T-helper 1 cell treated with Interleukin-12 subunit alpha and Interleukin-12 subunit beta and Interleukin-4 antibody, amounts not matched to agents 30 μg/mL and 1 μg/mL, for 36 hours (primary cell): Measurements from ENCODE around the gene PSMB8.

Experiments
- H3K27ac Mint-ChIP-seq: one replicate; pipeline ENCODE4 v1.8.0; 2021; ENCODE audit warnings: mild to moderate bottlenecking, mixed read lengths
- H3K27me3 Mint-ChIP-seq: one replicate; pipeline ENCODE4 v1.8.0; 2021; ENCODE audit warnings: low read depth, mixed read lengths
- H3K36me3 Mint-ChIP-seq: one replicate; pipeline ENCODE4 v1.8.0; 2021; ENCODE audit warnings: low read depth, mixed read lengths
- H3K4me1 Mint-ChIP-seq: one replicate; pipeline ENCODE4 v1.8.0; 2021; ENCODE audit warnings: low read depth, mixed read lengths
- H3K4me3 Mint-ChIP-seq: one replicate; pipeline ENCODE4 v1.8.0; 2021; ENCODE audit warnings: mild to moderate bottlenecking, moderate library complexity, mixed read lengths
- H3K9me3 Mint-ChIP-seq: one replicate; pipeline ENCODE4 v1.8.0; 2021; ENCODE audit warnings: mixed read lengths

Gene PSMB8

GRCh38 chr6:32867554-32868256, 23.9 kb upstream of the PSMB8 start:
- peaks cover 10% of the 10 kb centered on the region for H3K36me3 Mint-ChIP-seq
- peaks cover 35% of the 10 kb centered on the region for H3K4me1 Mint-ChIP-seq
- H3K27me3 Mint-ChIP-seq = peaks cover 8% of the 10 kb centered on the region
- no peaks in the 10 kb centered on the region for H3K9me3 Mint-ChIP-seq
- H3K27ac Mint-ChIP-seq = peak overlapping the region; percentile 93
- peak overlapping the region; percentile 15 for H3K4me3 Mint-ChIP-seq

- Mint-ChIP-seq H3K27ac (peak overlapping the region; percentile 93), H3K4me3 (peak overlapping the region; percentile 54)
Observed at GRCh38 chr6:32867022-32867477, 23.2 kb upstream of the PSMB8 start.

DNA sequence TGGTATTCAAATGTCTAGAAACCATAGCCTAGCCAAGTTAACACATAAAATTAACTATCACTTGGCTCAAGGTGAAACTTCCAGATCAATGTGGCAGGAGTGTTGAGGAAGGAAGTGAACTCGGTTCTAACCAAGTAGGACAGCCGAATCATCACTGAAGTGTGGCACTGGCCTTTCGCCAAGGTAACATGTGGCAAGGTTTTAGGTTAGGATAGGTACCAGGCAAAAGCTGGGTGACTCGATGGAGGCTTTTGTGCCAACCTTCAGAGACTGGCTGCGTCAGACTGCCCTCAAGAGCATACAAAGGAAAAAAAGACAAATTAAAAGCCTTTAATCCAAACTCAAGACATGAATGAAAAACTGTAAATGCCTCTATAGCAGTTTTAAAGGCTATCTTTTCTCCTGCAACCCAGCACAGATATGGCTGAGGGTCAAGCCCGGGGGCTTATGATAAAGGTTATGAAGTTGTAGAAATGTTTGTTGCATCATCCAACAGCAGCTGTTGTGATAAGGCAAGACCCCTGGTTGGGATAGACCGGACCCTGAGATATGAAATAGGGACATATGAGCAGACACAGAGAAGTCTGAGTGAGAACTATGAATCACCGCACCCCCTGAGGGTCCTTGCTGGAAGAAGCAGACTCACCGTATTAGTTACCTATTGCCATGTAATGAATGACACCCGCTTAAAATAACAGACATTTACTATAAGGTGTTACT, 22.0 kb upstream of the PSMB8 start:
- H3K36me3 Mint-ChIP-seq = peaks cover 19% of the 10 kb centered on the region
- H3K4me1 Mint-ChIP-seq = peaks cover 35% of the 10 kb centered on the region
- no peaks in the 10 kb centered on the region for H3K9me3 Mint-ChIP-seq
- H3K27ac Mint-ChIP-seq = peak overlapping the region; percentile 36
- H3K4me3 Mint-ChIP-seq = no peak overlapping the region
- H3K27me3 Mint-ChIP-seq = peaks cover 5% of the 10 kb centered on the region

More at GRCh38 chr6:32867022-32867477, 23.2 kb upstream of the PSMB8 start:
- peaks cover 12% of the 10 kb centered on the region for H3K36me3 Mint-ChIP-seq
- H3K27me3 Mint-ChIP-seq = peaks cover 8% of the 10 kb centered on the region
- no peaks in the 10 kb centered on the region for H3K9me3 Mint-ChIP-seq
- peaks cover 35% of the 10 kb centered on the region for H3K4me1 Mint-ChIP-seq

DNA sequence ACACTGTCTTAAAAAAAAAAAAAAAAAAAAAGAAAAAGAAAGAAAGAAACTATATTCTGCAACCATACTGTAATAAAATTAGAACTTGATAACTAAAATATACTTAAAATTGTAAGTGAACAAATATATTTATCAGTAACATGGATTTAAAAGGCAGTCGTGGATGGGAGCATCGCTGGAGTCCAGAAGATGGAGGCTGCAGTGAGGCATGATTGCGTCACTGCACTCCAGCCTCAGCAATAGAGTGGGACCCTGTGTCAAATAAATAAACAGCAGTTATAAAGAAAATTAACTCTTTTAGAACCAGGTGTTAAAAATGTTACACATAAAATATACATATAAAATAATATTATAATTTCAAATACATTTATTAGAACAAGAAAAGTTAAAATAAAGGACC, 18.9 kb upstream of the PSMB8 start:
- H3K27me3 Mint-ChIP-seq = no peaks in the 10 kb centered on the region
- H3K4me3 Mint-ChIP-seq = no peak overlapping the region
- no peaks in the 10 kb centered on the region for H3K9me3 Mint-ChIP-seq
- H3K36me3 Mint-ChIP-seq = peaks cover 44% of the 10 kb centered on the region
- no peak overlapping the region for H3K27ac Mint-ChIP-seq
- peaks cover 56% of the 10 kb centered on the region for H3K4me1 Mint-ChIP-seq

DNA sequence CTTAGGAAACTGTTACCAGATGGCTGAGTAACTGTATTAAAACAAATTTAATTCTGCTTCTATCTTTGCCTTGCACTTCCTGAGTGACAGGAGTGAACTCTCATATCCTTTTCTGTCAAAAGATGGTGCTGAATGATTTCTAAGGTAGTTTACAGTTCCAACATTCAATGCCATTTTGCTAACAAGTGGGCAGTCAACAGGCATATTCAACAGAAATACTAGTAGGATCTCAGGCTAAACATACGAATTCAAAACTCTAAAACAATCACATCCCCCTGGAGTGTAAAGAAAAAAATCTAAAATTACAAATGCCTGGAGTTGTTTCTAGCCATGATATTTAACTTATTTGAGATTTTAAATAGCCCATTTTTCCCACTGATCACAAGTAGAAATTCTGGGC, 16.8 kb upstream of the PSMB8 start:
- H3K9me3 Mint-ChIP-seq = no peaks in the 10 kb centered on the region
- H3K27ac Mint-ChIP-seq = peak overlapping the region; percentile 26
- H3K4me3 Mint-ChIP-seq = no peak overlapping the region
- peaks cover 60% of the 10 kb centered on the region for H3K36me3 Mint-ChIP-seq
- H3K4me1 Mint-ChIP-seq = peaks cover 51% of the 10 kb centered on the region
- H3K27me3 Mint-ChIP-seq = no peaks in the 10 kb centered on the region

- Mint-ChIP-seq H3K4me3 (no peak overlapping the region), H3K4me1 (peaks cover 48% of the 10 kb centered on the region), H3K9me3 (no peaks in the 10 kb centered on the region), H3K36me3 (peaks cover 71% of the 10 kb centered on the region), H3K27me3 (no peaks in the 10 kb centered on the region), H3K27ac (peak overlapping the region; percentile 4)
Observed at GRCh38 chr6:32858194-32858593, 14.3 kb upstream of the PSMB8 start.

DNA sequence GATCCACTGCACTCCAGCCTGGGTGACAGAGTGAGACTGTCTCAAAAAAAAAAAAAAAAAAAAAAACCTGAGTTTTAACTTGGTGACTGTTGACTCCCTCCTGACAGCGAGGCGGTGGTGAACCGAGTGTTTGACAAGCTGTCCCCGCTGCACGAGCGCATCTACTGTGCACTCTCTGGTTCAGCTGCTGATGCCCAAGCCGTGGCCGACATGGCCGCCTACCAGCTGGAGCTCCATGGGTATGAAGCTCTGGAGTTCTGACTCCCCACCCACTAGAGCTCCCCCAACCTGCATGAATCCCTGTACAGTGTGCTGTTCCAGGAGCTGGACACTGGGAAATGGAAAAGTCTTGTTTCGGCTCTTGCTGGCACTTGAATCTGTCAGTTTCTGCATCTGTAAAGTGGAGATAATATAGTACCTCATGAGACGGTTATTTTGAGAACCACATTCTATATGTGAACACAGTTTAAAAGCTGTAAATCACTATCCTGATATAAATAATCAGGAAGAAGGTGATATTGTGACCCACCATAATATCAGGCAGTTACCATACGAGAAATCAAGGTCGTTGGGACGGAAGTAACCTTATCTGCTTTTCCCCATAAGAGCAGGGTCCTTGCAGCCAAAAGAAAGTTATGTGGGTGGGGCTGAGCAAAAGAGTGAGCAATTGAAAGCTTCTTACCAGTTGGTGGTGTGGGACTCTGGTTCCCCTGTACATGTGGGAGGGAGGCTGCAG, 13.5 kb upstream of the PSMB8 start:
- Mint-ChIP-seq H3K4me1 (peaks cover 45% of the 10 kb centered on the region), H3K4me3 (peak overlapping the region; percentile 12), H3K27me3 (no peaks in the 10 kb centered on the region), H3K27ac (peak overlapping the region; percentile 23), H3K9me3 (no peaks in the 10 kb centered on the region), H3K36me3 (peaks cover 74% of the 10 kb centered on the region)

GRCh38 chr6:32855467-32856174, 11.8 kb upstream of the PSMB8 start:
- peak overlapping the region; percentile 95 for H3K4me3 Mint-ChIP-seq
- peaks cover 78% of the 10 kb centered on the region for H3K36me3 Mint-ChIP-seq
- no peaks in the 10 kb centered on the region for H3K27me3 Mint-ChIP-seq
- peak overlapping the region; percentile 99 for H3K27ac Mint-ChIP-seq
- no peaks in the 10 kb centered on the region for H3K9me3 Mint-ChIP-seq
- H3K4me1 Mint-ChIP-seq = peaks cover 54% of the 10 kb centered on the region

DNA sequence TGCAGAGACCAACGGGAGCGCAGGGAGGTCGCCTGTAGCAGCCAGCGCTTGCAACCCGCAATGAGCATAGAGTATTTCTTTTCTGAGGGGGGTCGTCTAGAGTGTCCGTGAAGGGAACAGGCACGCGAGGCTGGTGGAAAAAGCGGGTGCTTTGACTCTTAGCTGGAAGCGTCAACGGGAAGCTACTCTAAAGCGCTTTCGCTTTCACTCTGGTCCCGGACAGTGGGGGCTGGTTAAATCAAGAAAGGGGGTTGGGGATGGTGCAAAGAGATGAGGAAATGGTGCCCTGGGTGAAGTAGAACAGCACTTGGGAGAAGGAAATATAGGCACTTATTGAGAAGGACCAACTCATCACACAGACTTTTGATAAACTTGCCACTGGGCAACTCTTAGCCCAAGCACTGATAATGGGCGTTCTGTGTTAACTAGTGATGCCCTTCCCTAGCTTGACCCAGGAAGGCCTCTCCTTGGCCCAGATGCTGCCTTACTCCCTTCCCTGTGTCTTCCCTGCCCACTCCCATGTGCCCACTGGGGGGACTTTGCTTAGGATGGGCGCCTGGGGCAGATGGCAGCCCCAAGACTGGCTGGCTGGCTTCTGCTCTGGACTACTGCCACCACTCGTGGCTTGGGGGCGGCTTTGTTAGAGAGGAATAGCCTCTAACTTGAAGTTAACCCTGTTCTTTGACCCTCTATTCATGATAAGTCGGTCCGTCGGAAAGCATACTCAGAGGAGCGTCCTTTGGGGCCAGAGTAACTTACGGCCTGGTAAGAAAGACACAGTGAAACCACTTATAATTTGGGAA, 10.7 kb upstream of the PSMB8 start:
- Mint-ChIP-seq H3K4me3 (peak overlapping the region; percentile 95), H3K36me3 (peaks cover 81% of the 10 kb centered on the region), H3K9me3 (no peaks in the 10 kb centered on the region), H3K27ac (peak overlapping the region; percentile 99), H3K27me3 (no peaks in the 10 kb centered on the region), H3K4me1 (peaks cover 59% of the 10 kb centered on the region)

DNA sequence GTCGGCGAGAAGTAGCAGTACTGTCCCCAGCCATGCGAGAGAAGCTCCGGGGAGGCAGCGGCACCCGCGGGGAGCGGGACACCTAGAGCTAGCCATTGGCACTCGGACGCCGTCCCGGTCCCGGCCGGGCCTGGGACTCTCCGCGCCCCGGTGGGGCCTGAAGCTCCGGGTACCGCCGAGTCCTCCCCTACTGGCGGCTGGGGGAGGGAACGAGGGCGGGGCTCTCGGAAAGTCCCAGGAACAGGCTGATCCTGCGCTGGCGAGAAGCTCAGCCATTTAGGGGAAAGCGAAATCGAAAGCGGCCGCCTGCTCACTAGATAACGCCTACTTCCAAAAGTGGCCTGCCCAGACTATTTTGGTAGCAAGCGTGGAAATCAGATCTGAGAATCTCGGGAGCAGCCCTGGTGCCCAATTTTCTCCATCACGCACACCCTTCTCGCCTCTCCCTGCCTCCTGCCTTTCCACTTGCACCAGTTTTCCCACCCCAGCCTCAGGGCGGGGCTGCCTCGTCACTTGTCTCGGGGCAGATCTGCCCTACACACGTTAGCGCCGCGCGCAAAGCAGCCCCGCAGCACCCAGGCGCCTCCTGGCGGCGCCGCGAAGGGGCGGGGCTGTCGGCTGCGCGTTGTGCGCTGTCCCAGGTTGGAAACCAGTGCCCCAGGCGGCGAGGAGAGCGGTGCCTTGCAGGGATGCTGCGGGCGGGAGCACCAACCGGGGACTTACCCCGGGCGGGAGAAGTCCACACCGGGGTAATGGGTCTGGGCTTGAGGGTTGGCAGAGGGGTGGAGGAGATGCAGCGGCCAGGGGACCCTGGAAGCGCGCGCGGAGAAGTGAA, 9.9 kb upstream of the PSMB8 start, which contains the start of the genes PSMB9 and TAP1:
Gene PSMB9, plus strand, starts transcription at position 652 of the 835 bp plus-strand sequence. Its CDS starts 38 bp downstream, at position 690.
Gene TAP1, minus strand, starts transcription at position 164 of the 835 bp plus-strand sequence. Its CDS starts 68 bp downstream, at position 96.
- peaks cover 57% of the 10 kb centered on the region for H3K4me1 Mint-ChIP-seq
- peak within 1 kb of the TSS; percentile 95 for H3K4me3 Mint-ChIP-seq
- peak within 1 kb of the TSS; percentile 99 for H3K27ac Mint-ChIP-seq
- peaks cover 79% of the 10 kb centered on the region for H3K36me3 Mint-ChIP-seq
- no peaks in the 10 kb centered on the region for H3K27me3 Mint-ChIP-seq
- H3K9me3 Mint-ChIP-seq = no peaks in the 10 kb centered on the region

DNA sequence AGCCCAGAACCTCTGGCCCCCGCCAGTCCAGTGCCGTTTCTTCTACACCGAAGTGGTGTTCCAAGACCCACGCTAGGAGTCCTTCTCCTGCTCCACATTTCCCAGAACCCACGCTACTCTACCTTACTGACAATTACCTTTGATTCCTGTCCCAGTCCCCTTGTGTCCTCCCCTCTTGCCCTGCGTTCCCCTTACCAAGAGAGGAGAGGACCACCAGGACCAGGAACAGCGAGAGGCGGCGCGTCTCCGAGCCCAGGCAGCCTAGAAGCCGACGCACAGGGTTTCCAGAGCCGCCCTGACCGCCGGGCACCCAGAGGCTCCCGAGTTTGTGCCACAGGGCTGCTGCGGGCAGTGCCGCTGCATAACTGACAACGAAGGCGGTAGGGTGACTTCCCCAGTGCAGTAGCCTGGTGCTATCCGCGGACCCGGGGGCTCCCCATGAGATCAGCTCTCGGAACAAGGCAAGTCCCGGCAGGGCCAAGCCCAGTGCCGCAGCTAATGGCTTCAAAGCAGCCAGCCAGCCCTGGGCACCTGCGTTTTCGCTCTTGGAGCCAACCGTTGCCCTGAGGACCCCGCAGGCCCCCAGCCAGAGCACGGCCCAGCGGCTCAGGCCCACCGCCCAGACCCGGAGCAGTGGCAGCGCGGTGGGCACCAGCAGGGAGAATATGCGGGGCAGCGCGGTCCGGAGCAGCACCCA, 9.1 kb upstream of the PSMB8 start:
- no peaks in the 10 kb centered on the region for H3K27me3 Mint-ChIP-seq
- H3K4me3 Mint-ChIP-seq = peak overlapping the region; percentile 95
- H3K36me3 Mint-ChIP-seq = peaks cover 79% of the 10 kb centered on the region
- no peaks in the 10 kb centered on the region for H3K9me3 Mint-ChIP-seq
- peak overlapping the region; percentile 92 for H3K27ac Mint-ChIP-seq
- H3K4me1 Mint-ChIP-seq = peaks cover 58% of the 10 kb centered on the region
